GM11168 (cell line): ENCODE data around the gene FOLR2.

ENCODE experiments used
- in situ Hi-C: fragments of 300-500 bp; cut with MboI; formaldehyde crosslinking; loops from one replicate; pipeline ENCODE4 v1.12.0; 2022; ENCODE audit warnings: low sequenced_read_pairs; ENCODE audit not compliant: unreplicated experiment

Gene FOLR2

DNA sequence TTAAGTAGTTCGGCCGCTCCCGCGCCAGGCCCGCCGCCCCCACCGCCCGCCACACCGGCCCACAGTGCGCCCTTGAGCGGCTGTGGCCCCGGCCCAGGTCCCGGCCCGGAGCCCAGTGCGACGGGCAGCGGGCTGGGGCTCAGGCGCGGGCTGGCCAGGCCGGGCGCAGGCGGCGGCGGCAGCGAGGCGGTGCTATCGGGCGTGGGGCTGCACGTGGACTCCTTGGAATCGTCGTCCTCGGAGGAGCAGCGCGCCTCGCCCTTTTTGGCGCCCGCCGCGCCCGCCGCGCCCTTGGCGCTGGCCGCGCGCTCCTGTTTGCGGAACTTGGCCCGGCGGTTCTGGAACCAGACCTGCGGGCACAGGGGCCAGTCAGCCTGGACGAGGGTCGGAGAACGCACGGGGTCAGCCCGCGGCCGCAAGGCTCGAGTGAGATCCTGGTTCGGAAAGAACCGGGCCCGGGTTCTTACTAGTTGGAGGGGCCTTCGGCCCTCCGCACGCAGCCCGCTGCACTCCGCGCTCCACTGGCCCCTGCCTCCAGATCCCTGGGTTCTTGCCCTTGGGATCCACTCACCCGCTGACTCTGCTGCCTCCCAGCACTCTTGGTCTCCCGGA, 23.4 kb downstream of the FOLR2 start:
- in situ Hi-C loops, result no loop called here

DNA sequence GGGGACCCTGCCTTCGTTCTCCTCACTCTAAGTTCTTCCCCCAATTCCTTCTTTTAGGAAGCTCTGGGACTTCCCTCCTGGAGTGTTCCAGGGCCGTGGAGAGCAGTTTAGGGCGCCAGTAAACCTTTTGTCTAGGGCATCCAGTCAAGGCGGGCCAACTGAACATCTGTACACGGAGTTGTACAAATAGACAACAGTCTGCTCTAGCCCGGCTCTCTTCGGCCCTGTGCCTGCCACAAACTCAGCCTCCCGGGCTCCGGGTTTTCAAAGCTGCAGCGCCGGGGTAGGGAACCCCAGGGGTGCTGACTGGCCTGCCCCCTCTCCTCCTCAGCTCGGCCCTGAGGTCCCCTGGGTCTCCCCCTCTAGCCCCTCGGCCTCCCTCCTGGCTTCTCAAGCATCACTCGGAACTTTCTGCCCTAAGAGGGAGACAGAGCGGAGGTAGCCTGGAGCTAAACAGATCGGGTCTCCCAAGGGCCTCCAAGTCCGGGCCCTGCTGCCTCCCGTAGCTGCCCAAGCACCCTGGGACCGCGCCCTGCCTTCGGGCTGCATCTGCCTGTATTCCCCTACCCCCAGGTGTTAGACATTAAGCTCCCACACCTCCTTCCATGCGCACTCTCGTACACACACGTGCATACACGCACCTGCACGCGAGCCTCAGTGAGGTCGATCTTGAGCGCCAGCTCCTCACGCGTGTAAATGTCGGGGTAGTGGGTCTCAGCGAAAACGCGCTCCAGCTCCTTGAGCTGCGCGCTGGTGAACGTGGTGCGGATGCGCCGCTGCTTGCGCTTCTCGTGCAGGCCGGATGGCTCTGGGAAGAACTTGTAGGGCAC, 24.1 kb downstream of the FOLR2 start:
- in situ Hi-C loops, result no loop called here

- in situ Hi-C loops, result no loop called here
These were observed 24.7 kb downstream of the FOLR2 start for GRCh38 chr11:72241291-72241781.

GRCh38 chr11:72242141-72242540, 25.5 kb downstream of the FOLR2 start:
- in situ Hi-C loops, result no loop called here

- in situ Hi-C loops, result no loop called here
These were observed 26.8 kb downstream of the FOLR2 start for GRCh38 chr11:72243173-72244059.

DNA sequence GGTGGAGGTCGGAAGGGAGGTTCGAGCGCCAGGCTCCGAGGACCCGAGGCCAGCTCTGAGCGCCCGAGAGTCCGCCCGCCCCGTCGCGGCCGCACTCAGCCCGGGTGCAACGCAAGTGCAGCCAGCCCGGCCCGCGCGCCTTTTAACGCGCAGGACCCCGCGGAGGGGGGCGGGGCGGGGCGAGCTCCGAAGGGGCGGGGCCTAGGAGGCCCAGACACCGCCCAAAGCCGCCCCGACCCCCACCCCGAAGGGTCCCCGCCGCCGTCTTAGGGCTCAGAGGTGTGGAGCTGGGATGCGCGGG, 27.4 kb downstream of the FOLR2 start, which contains the start of gene PHOX2A:
Gene PHOX2A, minus strand, starts transcription at position 117 of the 301 bp plus-strand sequence. CDS start 172 bp downstream, outside the sequence.
- in situ Hi-C loops, result no loop called here

- in situ Hi-C loops, result no loop called here
These were observed 28.0 kb downstream of the FOLR2 start for GRCh38 chr11:72244361-72245262.

GRCh38 chr11:72245263-72245816, 28.7 kb downstream of the FOLR2 start:
- in situ Hi-C loops, result no loop called here

DNA sequence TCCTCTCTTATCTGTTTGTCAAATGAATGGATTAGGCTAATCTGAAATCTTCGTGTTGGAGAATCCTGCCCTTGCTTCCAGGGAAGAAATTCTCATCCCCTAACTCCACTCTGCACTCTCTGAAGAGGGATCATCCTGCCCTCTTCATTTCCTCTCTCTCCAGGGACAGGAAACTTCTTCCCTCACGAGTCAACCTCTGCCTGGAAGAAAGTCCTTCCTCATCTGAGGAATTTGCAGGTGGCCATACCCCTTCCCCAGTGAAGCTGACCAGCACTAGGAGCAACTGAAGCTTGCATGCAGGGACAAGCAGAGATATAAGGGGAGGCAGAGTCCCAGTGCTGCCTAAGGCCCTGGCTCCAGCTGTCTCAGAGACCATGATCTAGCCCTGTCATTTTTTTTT, 31.0 kb downstream of the FOLR2 start:
- in situ Hi-C loops, result no loop called here

GRCh38 chr11:72249961-72250360, 33.4 kb downstream of the FOLR2 start:
- in situ Hi-C loops, result no loop called here

DNA sequence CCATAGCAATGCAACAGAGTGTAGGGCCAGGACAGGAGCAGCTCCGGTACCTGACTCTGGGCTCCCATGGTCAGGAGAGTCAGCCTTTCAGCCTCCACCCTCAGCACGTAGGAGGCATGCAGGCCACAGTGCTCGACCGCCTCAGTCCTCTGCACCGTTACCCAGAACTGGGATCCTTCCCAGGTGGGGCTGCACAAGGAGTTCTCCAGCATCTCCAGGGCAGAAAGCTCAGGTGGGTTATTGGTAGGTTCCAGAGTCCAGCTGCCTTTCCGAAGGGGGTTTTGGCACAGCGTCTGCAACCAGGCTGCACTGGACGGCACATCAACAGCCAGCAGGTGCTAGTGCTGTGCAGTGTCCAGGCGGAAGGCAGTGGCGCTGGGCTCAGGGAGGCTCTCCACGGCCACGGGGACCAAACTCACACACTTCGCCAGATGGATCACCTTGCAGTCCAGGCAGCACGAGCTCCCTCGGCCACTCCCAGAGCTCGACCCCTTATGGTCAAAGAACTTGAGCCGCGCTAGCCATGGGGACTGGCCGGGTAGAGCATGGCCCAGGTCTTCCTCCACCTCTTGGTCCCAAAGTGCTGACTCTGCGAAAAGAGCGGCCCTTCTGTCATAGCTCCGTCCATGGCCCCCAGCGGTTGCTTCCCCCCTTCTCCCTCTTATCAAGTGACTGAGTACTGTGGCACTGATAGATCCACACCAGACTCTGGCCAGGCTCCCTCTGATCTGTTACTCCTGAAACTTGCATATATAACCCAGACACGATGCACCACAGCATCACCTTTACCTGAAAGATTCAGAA, 34.3 kb downstream of the FOLR2 start:
- in situ Hi-C loops, result no loop called here

DNA sequence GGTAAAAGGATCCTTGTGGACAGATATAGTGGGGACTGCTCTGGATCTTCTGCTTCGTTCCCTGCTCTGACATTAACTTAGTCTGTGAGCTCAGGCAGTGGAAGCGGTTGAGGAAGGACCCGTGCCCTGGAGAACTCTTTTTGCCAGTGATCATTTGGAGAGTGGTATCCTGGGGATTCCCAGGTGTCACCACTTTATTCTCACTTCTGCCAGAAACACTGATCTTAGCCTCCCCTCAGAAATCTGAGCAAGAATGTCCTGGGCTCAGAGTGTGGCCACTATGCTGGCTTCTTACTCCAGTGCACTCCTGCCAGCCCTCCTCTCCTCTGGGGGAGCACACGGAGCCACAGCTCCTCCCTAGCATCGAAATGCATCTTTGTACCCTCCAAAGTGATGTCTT, 35.0 kb downstream of the FOLR2 start:
- in situ Hi-C loops, result no loop called here

- in situ Hi-C loops, result no loop called here
These were observed 36.8 kb downstream of the FOLR2 start for GRCh38 chr11:72253392-72253791.

DNA sequence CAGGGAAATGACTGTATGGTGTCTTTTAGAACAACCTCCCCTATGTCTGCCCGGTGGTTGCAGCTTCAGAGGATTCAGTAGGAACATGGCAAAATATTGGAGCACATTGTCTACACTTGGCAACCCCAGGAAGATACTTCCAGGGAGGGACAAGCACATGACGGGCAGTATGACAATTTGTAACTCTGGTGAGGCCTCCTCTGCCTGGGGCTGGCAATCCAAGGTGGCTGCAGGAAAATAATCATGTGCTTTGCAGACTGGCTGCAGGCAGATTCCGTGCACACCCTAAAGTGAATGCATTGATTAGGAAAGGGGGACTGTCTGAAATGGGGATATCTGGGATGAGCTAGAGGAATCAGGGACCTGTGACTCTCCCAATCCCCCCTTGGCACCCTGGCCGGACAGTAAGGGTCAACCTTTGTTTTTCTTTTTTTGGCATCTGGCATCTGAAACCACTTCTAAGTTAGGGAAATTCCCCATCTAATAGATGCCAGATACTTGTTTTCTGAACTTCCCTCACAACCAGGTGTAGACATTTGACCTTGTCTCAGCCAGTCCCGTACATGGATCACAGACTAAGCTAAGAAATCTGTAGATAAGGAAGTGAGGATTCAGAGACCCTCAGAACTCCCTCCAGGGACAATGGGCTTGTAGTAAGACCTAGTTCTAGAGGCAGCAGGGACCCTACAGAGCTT, 37.9 kb downstream of the FOLR2 start:
- in situ Hi-C loops, result no loop called here

GRCh38 chr11:72257570-72257969, 41.0 kb downstream of the FOLR2 start:
- in situ Hi-C loops, result no loop called here

DNA sequence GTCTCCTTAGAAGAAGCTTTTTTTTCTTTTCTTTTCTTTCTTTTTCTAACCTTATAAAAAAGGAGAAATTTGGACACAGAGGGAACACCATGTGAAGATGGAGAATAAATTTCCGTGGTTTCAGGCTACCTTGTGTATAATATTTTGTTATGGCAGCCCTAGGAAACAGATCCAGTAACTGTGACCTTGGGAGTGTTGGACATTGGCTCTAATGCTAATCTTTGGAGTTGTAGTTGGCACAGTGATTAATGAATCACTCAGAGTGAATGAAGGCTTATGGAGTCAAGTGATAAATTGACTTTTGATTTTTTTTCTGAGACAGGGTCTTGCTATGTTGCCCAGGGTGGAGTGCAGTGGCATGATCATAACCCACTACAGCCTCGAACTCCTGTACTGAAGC, 42.9 kb downstream of the FOLR2 start:
- in situ Hi-C loops, result no loop called here

DNA sequence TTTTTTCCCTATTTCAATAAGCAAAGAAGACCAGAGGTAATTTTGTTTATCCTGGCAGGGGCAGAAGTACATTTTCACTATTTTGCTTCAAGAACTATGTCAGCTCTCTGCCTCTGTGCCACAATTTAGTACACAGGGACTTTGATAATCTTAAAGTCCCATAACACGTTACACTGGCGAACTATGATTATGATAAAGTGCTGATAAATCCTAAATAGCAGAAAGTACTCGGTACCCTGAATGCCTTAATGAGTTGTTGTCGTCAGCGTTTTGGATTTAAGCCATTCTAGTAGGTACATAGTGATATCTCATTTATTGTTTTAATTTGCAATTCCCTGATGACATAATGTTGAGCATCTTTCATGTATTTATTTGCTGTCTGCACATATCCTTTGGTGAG, 44.0 kb downstream of the FOLR2 start:
- in situ Hi-C loops, result no loop called here

- in situ Hi-C loops, result no loop called here
These were observed 46.8 kb downstream of the FOLR2 start for GRCh38 chr11:72263361-72263760.
